GM18505 (cell line): ENCODE results near the gene SMAD6.

Experiments
- ATAC-seq: cut with Tn5 transposase; IDR thresholded peaks from one replicate; pipeline ENCODE4 v1.9.1; 2021; ENCODE audit not compliant: unreplicated experiment
- POLR2A ChIP-seq: IDR thresholded peaks from 4 replicates; pipeline ENCODE4 v1.6.1; 2011; ENCODE audit warnings: borderline replicate concordance; ENCODE audit not compliant: insufficient read depth, insufficient read length; ENCODE audit errors: extremely low read depth

The SMAD6 gene

DNA sequence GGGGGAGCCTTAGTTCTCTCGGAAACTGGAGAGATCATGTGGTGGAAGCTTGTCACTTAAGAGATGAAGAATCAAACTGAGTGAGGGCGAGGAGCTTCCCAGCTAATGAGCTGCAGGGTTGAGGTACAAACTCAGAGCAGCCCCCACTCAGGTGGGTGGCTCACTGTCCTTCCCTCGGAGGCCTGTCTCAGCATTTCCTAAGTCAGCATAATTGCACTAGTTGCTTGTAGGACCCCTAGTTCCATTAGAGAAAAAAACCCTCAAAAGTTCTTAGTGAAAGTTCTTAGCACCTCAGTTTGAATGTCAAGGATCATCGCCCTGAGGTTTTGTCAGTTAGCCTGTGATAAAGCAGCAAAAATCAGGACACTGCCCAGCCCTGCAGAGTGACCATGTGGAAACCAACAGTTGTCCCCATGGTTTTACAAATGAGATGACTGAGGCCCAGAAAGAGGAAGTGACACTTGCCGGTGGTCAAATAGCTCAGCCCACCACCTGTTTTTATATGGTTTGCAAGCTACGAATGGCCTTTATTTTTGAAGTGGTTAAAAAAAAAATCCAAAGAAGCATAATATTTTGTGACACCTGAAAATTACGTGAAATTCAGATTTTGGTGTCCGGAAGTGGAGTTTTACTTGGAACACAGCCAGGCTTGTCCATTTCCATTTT is 11.9 kb downstream of the SMAD6 start:
- no peak for TF ChIP-seq POLR2A
- ATAC-seq, result no peak

DNA sequence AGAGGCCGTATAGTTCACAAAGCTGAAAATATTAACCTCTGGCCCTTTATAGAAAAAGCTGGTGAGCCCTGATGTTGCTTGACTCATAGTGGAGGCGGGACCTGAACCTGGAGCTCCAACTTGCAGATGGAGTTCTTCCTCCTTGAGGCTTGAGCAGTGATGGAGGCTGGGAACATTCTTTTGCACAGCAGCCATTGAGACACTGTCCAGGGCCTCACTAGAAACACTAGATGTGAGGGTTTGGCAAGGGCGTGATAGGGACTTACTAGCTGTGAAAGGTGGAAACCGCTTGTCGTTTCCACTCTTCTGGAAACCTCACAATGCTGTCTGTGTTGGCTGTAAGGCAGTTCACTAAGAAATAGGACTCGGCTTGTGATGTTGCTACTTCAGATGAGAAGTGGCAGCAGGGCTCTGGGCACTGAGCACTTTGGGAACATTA is 12.5 kb downstream of the SMAD6 start:
- TF ChIP-seq POLR2A, result no peak
- ATAC-seq, result no peak

DNA sequence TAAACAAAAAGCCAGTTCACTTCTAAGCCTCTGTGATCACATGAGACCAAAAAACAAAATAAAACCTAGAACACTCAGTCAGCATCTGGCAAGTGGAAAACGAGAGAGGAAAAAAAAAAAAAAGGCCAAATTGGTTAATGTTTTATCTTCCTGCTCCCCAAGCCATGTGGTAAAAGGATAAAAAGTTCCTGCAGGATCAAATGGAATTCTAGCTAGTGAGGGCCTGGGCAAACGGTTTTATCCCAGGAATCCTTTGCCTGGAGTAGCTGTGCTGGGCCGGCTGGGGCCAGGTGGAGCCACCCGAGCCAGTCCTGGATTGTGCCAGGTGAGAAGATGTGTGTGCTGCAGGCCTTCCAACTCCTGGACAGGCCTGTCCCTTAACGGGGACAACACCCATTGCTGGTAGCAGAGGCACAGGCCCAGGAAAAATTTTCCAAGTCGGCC is 13.2 kb downstream of the SMAD6 start:
- TF ChIP-seq POLR2A, result no peak
- no peak for ATAC-seq

DNA sequence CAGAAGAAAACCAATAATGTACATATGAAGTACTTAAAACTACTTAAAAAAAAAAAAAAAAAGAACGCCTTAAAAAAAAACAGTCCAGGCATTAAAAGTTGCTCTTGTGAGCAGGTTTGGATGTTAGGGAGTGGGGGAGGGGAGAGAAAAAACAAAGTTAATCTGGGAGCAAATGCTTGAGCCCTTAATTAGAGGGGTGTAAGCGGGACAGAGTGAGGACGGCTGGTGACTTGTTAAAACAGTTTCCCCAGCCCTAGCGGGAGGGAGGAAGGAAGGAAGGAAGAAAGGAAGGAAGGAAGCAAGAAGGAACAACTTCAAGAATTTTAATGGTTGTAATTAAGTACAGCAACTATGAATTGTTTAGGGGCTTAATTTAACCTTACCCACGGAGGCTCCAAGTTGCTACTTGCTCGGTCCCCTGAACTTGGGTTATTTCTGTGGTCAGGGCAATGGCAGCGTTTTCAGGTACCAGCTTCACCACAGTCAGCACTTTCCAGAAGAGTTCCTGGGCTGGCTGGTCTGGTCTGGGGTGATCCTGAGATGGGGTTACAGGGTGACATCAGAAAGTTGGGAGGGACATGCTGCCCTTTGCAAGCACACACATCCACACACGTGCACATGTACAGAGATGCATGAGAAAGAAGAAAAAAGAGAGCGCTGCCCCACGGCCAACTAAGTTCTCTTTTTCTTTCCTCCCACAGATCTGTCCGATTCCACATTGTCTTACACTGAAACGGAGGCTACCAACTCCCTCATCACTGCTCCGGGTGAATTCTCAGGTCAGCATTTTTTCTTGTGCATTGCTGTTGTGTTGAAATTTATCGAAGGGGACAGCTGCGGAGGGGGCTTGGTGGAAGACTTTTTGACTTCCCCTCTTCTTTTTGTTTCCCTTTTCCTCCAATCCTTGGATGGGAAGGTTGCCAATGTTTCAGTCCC is 14.0 kb downstream of the SMAD6 start:
- no peak for TF ChIP-seq POLR2A
- no peak for ATAC-seq

GRCh38 chr15:66716656-66717020 is 14.6 kb downstream of the SMAD6 start:
- TF ChIP-seq POLR2A, result no peak

GRCh38 chr15:66718220-66718988 is 16.4 kb downstream of the SMAD6 start:
- ATAC-seq, result no peak
- no peak for TF ChIP-seq POLR2A

More at GRCh38 chr15:66716656-66717020, 14.6 kb downstream of the SMAD6 start:
- no peak for ATAC-seq

DNA sequence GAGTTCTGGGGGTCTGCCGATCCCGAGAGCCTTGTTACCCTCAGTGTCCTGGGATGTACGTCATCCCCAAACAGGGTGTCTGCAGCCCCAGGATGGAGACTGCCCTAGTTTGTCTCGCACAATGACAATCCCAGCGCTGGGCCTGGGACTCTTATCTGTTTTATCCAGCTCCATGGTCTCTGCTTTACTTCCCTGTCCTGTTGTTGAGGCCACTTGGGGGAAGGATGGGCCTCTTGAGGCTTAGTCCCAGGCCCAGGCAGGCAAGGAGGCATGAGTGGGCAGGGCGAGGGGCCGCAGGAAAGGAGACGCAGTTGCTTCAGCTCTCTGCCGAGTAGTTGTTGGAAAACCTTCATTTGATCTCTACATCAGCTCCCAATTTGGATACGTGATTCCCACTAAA is 17.4 kb downstream of the SMAD6 start:
- TF ChIP-seq POLR2A, result no peak
- no peak for ATAC-seq

- no peak for TF ChIP-seq POLR2A
- no peak for ATAC-seq
Observed at GRCh38 chr15:66720206-66721010, 18.4 kb downstream of the SMAD6 start.

GRCh38 chr15:66721020-66721419 is 19.0 kb downstream of the SMAD6 start:
- no peak for ATAC-seq
- TF ChIP-seq POLR2A, result no peak

GRCh38 chr15:66721501-66721937 is 19.5 kb downstream of the SMAD6 start:
- ATAC-seq, result no peak
- no peak for TF ChIP-seq POLR2A

DNA sequence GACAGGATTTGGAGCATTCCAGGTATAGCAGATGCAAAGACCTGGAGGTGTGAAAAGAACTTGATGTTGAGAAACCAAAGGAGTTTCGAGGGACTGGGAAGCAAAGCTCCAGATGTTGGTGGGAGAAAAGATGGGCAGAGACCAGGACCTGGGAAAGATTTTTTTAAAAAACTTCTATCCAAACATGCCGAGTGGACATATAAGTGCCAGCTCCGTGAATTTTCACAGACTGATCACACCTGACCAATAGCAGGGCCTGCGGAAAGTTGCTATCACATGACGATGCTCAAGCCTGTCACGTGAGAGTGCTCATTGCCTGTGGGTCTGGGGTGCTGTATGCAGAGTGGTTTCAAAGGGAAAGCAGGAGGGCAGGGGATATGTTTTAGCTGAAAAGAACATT is 19.9 kb downstream of the SMAD6 start:
- ATAC-seq, result no peak
- TF ChIP-seq POLR2A, result no peak

DNA sequence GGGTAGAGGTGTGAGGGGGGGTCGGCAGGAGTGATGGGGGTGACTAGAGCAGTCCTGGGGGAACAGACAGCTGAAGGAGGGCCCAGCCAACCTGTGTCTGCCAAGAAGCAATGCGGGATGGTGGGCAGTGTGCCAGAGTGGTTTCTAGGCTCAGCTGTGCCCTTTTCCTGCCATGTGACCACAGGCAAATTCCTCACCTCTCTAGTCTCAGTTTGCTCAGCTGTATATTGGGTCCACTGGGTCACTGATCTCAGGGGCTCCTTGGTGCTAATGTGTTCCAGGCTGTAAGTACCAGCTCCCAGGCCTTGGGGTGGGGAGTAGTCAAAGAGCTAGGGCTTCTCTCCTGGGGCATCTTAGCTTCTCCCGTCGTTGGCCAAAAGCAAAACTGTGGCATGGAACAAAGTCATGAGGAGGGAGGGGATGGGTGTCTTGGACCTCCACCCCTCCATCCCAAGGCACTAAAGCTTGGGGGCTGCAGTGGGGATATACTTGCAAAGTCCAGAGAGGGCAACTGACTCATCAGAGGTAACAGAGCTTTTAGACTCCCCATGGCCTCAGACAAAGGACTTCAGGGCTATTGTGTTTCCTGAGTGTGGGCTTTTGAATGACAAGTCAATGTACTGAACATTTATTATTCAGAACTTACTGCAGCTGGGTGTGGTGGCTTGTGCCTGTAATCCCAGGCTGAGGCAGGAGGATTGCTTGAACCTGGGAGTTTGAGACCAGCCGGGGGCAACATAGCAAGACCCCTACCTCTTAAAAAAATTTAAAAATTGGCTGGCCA is 20.9 kb downstream of the SMAD6 start:
- no peak for TF ChIP-seq POLR2A
- no peak for ATAC-seq
